Measurements from ENCODE around the gene GPSM1. TPM values are rescaled to one million over a fixed set of nuclear protein-coding genes. Genes with fewer than 3 reads are reported as not detected.
A peak's percentile ranks its signal among the peaks of the same experiment; 100 is the strongest.

The GPSM1 gene
- total RNA-seq, 1 experiment from 2014 or later: 24.7 TPM

DNA sequence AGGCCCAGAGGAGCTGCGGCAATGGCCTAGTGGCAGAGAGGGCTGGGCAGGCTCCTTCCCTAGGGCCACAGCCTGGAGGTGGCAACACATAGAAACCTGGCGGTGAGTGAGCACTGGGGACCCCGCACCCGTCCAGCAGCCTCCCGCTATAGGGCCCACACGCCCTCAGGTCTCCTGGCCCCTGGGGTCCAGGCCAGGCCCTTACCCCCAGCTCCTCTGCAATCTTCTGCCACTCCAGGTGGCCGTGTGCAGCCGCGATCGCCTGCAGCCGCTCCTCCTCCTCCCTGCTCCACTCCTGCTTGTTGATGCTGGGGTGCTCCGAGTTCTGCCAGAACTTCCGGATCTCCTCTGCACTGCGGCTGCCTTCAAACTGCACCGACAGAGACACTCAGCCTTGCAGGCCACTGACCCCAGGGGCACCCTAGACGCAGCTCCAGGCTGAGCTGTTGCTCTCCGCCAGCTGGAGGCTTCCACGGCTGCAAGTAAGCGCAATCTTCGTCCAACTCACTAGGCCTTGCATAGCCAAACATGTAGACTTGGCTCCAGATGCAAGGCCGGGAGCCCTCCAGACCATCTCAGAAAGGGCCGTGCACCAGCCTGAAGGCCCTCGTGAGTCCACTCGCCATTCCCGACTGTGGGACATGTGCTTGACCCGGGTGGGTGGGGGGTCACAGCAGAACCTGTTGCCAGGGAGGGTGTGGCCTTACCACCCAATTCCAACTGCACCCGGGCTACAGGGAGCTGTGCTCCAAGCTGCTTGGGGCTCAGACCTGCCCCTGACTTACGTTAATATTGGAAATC lies 64.6 kb downstream of the GPSM1 start:
- Histone ChIP-seq H3K23me2 (ENCODE audit: insufficient read length, low read depth, low read length, poor library complexity, severe bottlenecking) (no peaks in the 10 kb centered on the region), H4K8ac (replicated peaks; ENCODE audit: insufficient read length, low read depth, low read length) (no peak overlapping the region), H3K23ac (ENCODE audit: insufficient read length, low read depth, low read length) (no peak overlapping the region), H3K79me2 (ENCODE audit: insufficient read depth, low read length) (no peaks in the 10 kb centered on the region), H2AK5ac (ENCODE audit: insufficient read length, low read length) (no peak overlapping the region), H3K14ac (ENCODE audit: insufficient read depth, low read length) (no peak overlapping the region), H3K4ac (ENCODE audit: low read depth, low read length) (no peak overlapping the region), H2BK120ac (ENCODE audit: low read depth, low read length, poor library complexity, severe bottlenecking) (no peak overlapping the region), H4K20me1 (ENCODE audit: control insufficient read depth, insufficient read depth, insufficient read length) (no peaks in the 10 kb centered on the region), H3K4me2 (ENCODE audit: insufficient read depth, insufficient read length, low read length) (no peak overlapping the region), H3K56ac (ENCODE audit: insufficient read length, low read depth, low read length) (no peak overlapping the region), H3K9ac (ENCODE audit: extremely low read depth, insufficient read length, low read length) (no peak overlapping the region), H3K27me3 (ENCODE audit: insufficient read depth, low read length) (no peaks in the 10 kb centered on the region), H3K79me1 (ENCODE audit: insufficient read depth, low read depth, low read length, poor library complexity, severe bottlenecking) (no peaks in the 10 kb centered on the region), H2AFZ (ENCODE audit: low read length) (no peak overlapping the region), H3T11ph (ENCODE audit: low read length) (no peak overlapping the region), H3K9me3 (ENCODE audit: control insufficient read depth, low read depth, low read length) (no peaks in the 10 kb centered on the region), H2BK5ac (ENCODE audit: insufficient read length, low read length) (no peak overlapping the region), H3K4me1 (ENCODE audit: insufficient read depth, low read length) (no peaks in the 10 kb centered on the region), H2BK20ac (ENCODE audit: low read depth, low read length, poor library complexity, severe bottlenecking) (no peak overlapping the region), H4K91ac (ENCODE audit: insufficient read length, low read depth, low read length) (no peak overlapping the region), H2BK12ac (ENCODE audit: insufficient read length, low read depth, low read length) (no peak overlapping the region), H3K27ac (ENCODE audit: insufficient read length, low read depth, low read length) (no peak overlapping the region), H4K5ac (ENCODE audit: insufficient read length, low read depth, low read length) (no peak overlapping the region), H2BK15ac (ENCODE audit: low read depth, low read length) (no peak overlapping the region), H3K18ac (ENCODE audit: insufficient read length, low read depth, low read length) (no peak overlapping the region)
- Mint-ChIP-seq H3K4me3 (no peak overlapping the region), H3K27ac (peak overlapping the region in 1 of 3 experiments; percentile 73; a peak in 1 of 7 replicates), H3K4me1 (no peaks in the 10 kb centered on the region), H3K9me3 (no peaks in the 10 kb centered on the region), H3K27me3 (ENCODE audit: low read depth) (no peaks in the 10 kb centered on the region), H3K36me3 (ENCODE audit: insufficient read depth in 1 of 3, low read depth in 3 of 3) (peaks cover 48 to 79% (median 75%) of the 10 kb centered on the region in 3 experiments; a peak in 6 of 7 replicates)
- WGBS (ENCODE audit: extremely low coverage, insufficient read length, low lambda C conversion rate): no CpG with 5 or more reads among the region's 28 CpGs
- no peak for DNase-seq
- TF ChIP-seq, protein P1, sequence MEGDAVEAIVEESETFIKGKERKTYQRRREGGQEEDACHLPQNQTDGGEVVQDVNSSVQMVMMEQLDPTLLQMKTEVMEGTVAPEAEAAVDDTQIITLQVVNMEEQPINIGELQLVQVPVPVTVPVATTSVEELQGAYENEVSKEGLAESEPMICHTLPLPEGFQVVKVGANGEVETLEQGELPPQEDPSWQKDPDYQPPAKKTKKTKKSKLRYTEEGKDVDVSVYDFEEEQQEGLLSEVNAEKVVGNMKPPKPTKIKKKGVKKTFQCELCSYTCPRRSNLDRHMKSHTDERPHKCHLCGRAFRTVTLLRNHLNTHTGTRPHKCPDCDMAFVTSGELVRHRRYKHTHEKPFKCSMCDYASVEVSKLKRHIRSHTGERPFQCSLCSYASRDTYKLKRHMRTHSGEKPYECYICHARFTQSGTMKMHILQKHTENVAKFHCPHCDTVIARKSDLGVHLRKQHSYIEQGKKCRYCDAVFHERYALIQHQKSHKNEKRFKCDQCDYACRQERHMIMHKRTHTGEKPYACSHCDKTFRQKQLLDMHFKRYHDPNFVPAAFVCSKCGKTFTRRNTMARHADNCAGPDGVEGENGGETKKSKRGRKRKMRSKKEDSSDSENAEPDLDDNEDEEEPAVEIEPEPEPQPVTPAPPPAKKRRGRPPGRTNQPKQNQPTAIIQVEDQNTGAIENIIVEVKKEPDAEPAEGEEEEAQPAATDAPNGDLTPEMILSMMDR (conservative IDR thresholded peaks at IDR 0.05): no peak
